Astrocyte (in vitro differentiated cells and primary cell): Measurements from ENCODE around the gene TMEM8B.

ENCODE experiments used
- CTCF ChIP-seq: IDR thresholded peaks from 2 replicates; pipeline ENCODE4 v1.5.1; 2011; ENCODE audit warnings: low read depth, mild to moderate bottlenecking, inconsistent platforms, low read length, moderate library complexity; ENCODE audit not compliant: insufficient read depth
- EZH2 ChIP-seq: IDR thresholded peaks from 2 replicates; pipeline ENCODE4 v1.6.1; 2012; ENCODE audit warnings: mild to moderate bottlenecking, low read length, inconsistent platforms; ENCODE audit not compliant: insufficient read depth

- TF ChIP-seq EZH2 (no peak), CTCF (no peak)
Observed at GRCh38 chr9:35867538-35867937, 38.5 kb downstream of the TMEM8B start.
